GM19467 (cell line): ENCODE data around the gene KCNJ8.
"Not testable (repeated sequence)": the region's sequence is repeated elsewhere in the genome, so short reads cannot be mapped to it uniquely, and the experiment has no call there.

Experiments
- ATAC-seq: cut with Tn5 transposase; IDR thresholded peaks from one replicate; pipeline ENCODE4 v1.9.1; 2021; ENCODE audit warnings: mild to moderate bottlenecking, moderate library complexity; ENCODE audit not compliant: unreplicated experiment

The KCNJ8 gene

GRCh38 chr12:21788089-21788983 lies 13.8 kb upstream of the KCNJ8 start:
- ATAC-seq = no peak

- no peak for ATAC-seq
Measured at GRCh38 chr12:21786041-21786531, 11.6 kb upstream of the KCNJ8 start.

GRCh38 chr12:21782723-21783122 lies 8.2 kb upstream of the KCNJ8 start:
- not testable (repeated sequence) for ATAC-seq

GRCh38 chr12:21780786-21781185 lies 6.3 kb upstream of the KCNJ8 start:
- no peak for ATAC-seq

- ATAC-seq = no peak
Measured at GRCh38 chr12:21776175-21776574, 1.7 kb upstream of the KCNJ8 start.

GRCh38 chr12:21775133-21775820 lies 771 bp upstream of the KCNJ8 start:
- ATAC-seq = no peak

GRCh38 chr12:21773806-21774205 lies 700 bp downstream of the KCNJ8 start:
- ATAC-seq = no peak

- no peak for ATAC-seq
Measured at GRCh38 chr12:21773263-21773741, 1.2 kb downstream of the KCNJ8 start.

GRCh38 chr12:21771311-21771710 lies 3.2 kb downstream of the KCNJ8 start:
- ATAC-seq = no peak

GRCh38 chr12:21769307-21769706 lies 5.2 kb downstream of the KCNJ8 start:
- ATAC-seq = no peak

GRCh38 chr12:21766403-21766802 lies 8.1 kb downstream of the KCNJ8 start:
- no peak for ATAC-seq

- no peak for ATAC-seq
Measured at GRCh38 chr12:21764950-21765349, 9.6 kb downstream of the KCNJ8 start.

GRCh38 chr12:21764065-21764464 lies 10.4 kb downstream of the KCNJ8 start:
- ATAC-seq = no peak

GRCh38 chr12:21763531-21763930 lies 11.0 kb downstream of the KCNJ8 start:
- no peak for ATAC-seq

- no peak for ATAC-seq
Measured at GRCh38 chr12:21759737-21760136, 14.8 kb downstream of the KCNJ8 start.

- no peak for ATAC-seq
Measured at GRCh38 chr12:21757735-21758134, 16.8 kb downstream of the KCNJ8 start.

- ATAC-seq = no peak
Measured at GRCh38 chr12:21756699-21757098, 17.8 kb downstream of the KCNJ8 start.

- ATAC-seq = no peak
Measured at GRCh38 chr12:21751517-21751916, 23.0 kb downstream of the KCNJ8 start.

GRCh38 chr12:21745258-21745657 lies 29.2 kb downstream of the KCNJ8 start:
- no peak for ATAC-seq

GRCh38 chr12:21731144-21731543 lies 43.4 kb downstream of the KCNJ8 start:
- ATAC-seq = no peak

- no peak for ATAC-seq
Measured at GRCh38 chr12:21725731-21726130, 48.8 kb downstream of the KCNJ8 start.
